K562 (cell line): ENCODE results near the gene SOBP. TPM values are rescaled to one million over a fixed set of nuclear protein-coding genes. Genes with fewer than 3 reads are reported as not detected.

Experiments used
- ATAC-seq: fragments of 200-7000 bp; cut with Tn5 transposase; 3 replicates; pipeline ENCODE4 v1.9.1; 2020; ENCODE audit warnings: moderate library complexity
- BruUV-seq: library from RNA; stranded (reverse); fragments of 400-500 nt; replicated peaks from 2 replicates; lab custom pipeline; 2021; lab: Mats Ljungman, UMichigan
- CTCF ChIA-PET: fragments of 300-600 bp; formaldehyde crosslinking; extraction: SDS; loops from one replicate; lab custom pipeline; 2021; ENCODE audit warnings: low intra/inter-chr PET ratio; lab: Yijun Ruan, JAX
- POLR2A ChIA-PET: fragments of 300-600, 350-650 bp; sonication (Branson Sonifier 250); formaldehyde crosslinking; extraction: SDS; loops from one replicate; lab custom pipeline; 2021; ENCODE audit warnings: antibody characterized with exemption, inconsistent platforms; lab: Yijun Ruan, JAX
- DNase-seq, 4 experiments: peaks; one replicate each; pipeline versions ENCODE4 v3.0.0 to v3.0.0-alpha.2; 2011 to 2018; ENCODE audit warnings: low spot score in 3 of 4, mixed read lengths in 3 of 4; ENCODE audit errors: extremely low read depth in 1 of 4
- FAIRE-seq: peaks from 2 replicates; lab custom pipeline; 2011; peaks lifted over from hg19 to GRCh38; lab: Jason Lieb, UNC
- H2AFZ ChIP-seq: 2 replicates; pipeline ENCODE4 v1.6.0; 2011; ENCODE audit warnings: low read depth, low read length, control low read depth, inconsistent platforms
- H3K27ac ChIP-seq: fragments of 200-600 bp; 3 replicates; pipeline ENCODE4 v1.8.0; 2011; ENCODE audit warnings: low read depth, mild to moderate bottlenecking, control low read depth, inconsistent platforms, low read length, moderate library complexity, mixed read lengths; ENCODE audit errors: extremely low read depth
- H3K27me3 ChIP-seq, 2 experiments: fragments of 300-600 bp in 1 of 2; 2 replicates in 1 of 2; 3 replicates in 1 of 2; pipeline versions ENCODE4 v1.6.0 to v1.8.0; 2011; ENCODE audit warnings: inconsistent platforms in 2 of 2, low read length in 2 of 2, mild to moderate bottlenecking in 1 of 2, mixed read lengths in 1 of 2, moderate library complexity in 1 of 2; ENCODE audit not compliant: control insufficient read depth in 2 of 2, insufficient read depth in 2 of 2
- H3K36me3 ChIP-seq: fragments of 300-600 bp; 3 replicates; pipeline ENCODE4 v1.8.0; 2011; ENCODE audit warnings: mild to moderate bottlenecking, low read length, inconsistent platforms; ENCODE audit not compliant: control insufficient read depth, insufficient read depth
- H3K4me1 ChIP-seq, 2 experiments: fragments of 200-600 bp in 1 of 2; replicated peaks in 1 of 2; 2 replicates in 1 of 2; 3 replicates in 1 of 2; pipeline versions ENCODE4 v1.5.1 to v1.8.0; 2011; ENCODE audit warnings: inconsistent platforms in 2 of 2, low read length in 2 of 2, mild to moderate bottlenecking in 1 of 2, mixed read lengths in 1 of 2, moderate library complexity in 1 of 2; ENCODE audit not compliant: control insufficient read depth in 2 of 2, insufficient read depth in 2 of 2
- H3K4me2 ChIP-seq: 2 replicates; pipeline ENCODE4 v1.6.1; 2011; ENCODE audit warnings: low read length, control low read depth, inconsistent platforms, mixed read lengths; ENCODE audit not compliant: insufficient read depth
- H3K4me3 ChIP-seq: fragments of 200-600 bp; sonication (generic), shearing (Covaris generic); 2 replicates; pipeline ENCODE4 v1.5.1; 2016; ENCODE audit warnings: control low read depth, inconsistent platforms
- H3K79me2 ChIP-seq: fragments of 200-600 bp; 3 replicates; pipeline ENCODE4 v1.8.0; 2011; ENCODE audit warnings: low read length, inconsistent platforms; ENCODE audit not compliant: control insufficient read depth, insufficient read depth
- H3K9ac ChIP-seq, 2 experiments: 2 replicates each; pipeline versions ENCODE4 v1.6.0 to v1.6.1; 2011; ENCODE audit warnings: low read depth in 2 of 2, low read length in 2 of 2, control low read depth in 1 of 2, inconsistent platforms in 1 of 2, mild to moderate bottlenecking in 1 of 2, mixed read lengths in 1 of 2; ENCODE audit not compliant: insufficient read depth in 1 of 2
- H3K9me1 ChIP-seq: one replicate; pipeline ENCODE4 v1.6.0; 2011; ENCODE audit warnings: inconsistent platforms, mild to moderate bottlenecking, low read length, moderate library complexity; ENCODE audit not compliant: control insufficient read depth, insufficient read depth
- H3K9me3 ChIP-seq: replicated peaks from 2 replicates; pipeline ENCODE4 v1.5.1; 2011; ENCODE audit warnings: low read depth, low read length, inconsistent platforms; ENCODE audit not compliant: control insufficient read depth, insufficient read depth
- H4K20me1 ChIP-seq: replicated peaks from 2 replicates; pipeline ENCODE4 v1.6.1; 2011; ENCODE audit warnings: low read length, inconsistent platforms, mixed read lengths; ENCODE audit not compliant: control insufficient read depth, insufficient read depth
- ARID4B ChIP-seq: sonication (generic); formaldehyde crosslinking; IDR thresholded peaks from 2 replicates; pipeline ENCODE4 v1.8.0; 2022; ENCODE audit warnings: mild to moderate bottlenecking, missing genetic modification reagents
- CBX5 ChIP-seq: IDR thresholded peaks from 2 replicates; pipeline ENCODE4 v1.6.1; 2014; ENCODE audit warnings: low read depth, borderline replicate concordance
- CSDE1 ChIP-seq, 2 experiments: fragments of 450-650 bp; IDR thresholded peaks; 2 replicates each; pipeline ENCODE4 v1.6.1; 2016; ENCODE audit warnings: mild to moderate bottlenecking in 1 of 2
- EP300 ChIP-seq: IDR thresholded peaks from 2 replicates; pipeline ENCODE4 v1.6.1; 2012; ENCODE audit warnings: low read length, improper control_type of control experiment
- FOXK1 ChIP-seq: sonication (generic); formaldehyde crosslinking; IDR thresholded peaks from 2 replicates; pipeline ENCODE4 v1.8.0; 2022; ENCODE audit warnings: missing genetic modification reagents, mild to moderate bottlenecking, borderline replicate concordance
- HMG20A ChIP-seq: fragments of 450-650 bp; formaldehyde crosslinking; conservative IDR thresholded peaks from 2 replicates; pipeline ENCODE4 v1.4.0; 2020; ENCODE audit warnings: mild to moderate bottlenecking, mixed read lengths
- HSF4 ChIP-seq: fragments of 250-450 bp; sonication (Bioruptor Pico); IDR thresholded peaks from 2 replicates; pipeline ENCODE4 v2.1.2; 2022; ENCODE audit warnings: mild to moderate bottlenecking, moderate library complexity, borderline replicate concordance
- SIRT6 ChIP-seq: IDR thresholded peaks from one replicate; pipeline ENCODE4 v1.6.1; 2012; ENCODE audit warnings: low read depth, mild to moderate bottlenecking, control low read depth, inconsistent platforms, low read length, moderate library complexity
- TFAP4 ChIP-seq: sonication (generic); formaldehyde crosslinking; IDR thresholded peaks from 2 replicates; pipeline ENCODE4 v1.8.0; 2022; ENCODE audit warnings: missing genetic modification reagents, mild to moderate bottlenecking, moderate library complexity, borderline replicate concordance
- ZKSCAN3 ChIP-seq: fragments of 250-450 bp; sonication (Bioruptor Pico); IDR thresholded peaks from 2 replicates; pipeline ENCODE4 v1.4.0; 2020
- ZNF408 ChIP-seq: fragments of 250-450 bp; sonication (Bioruptor Pico); IDR thresholded peaks from 2 replicates; pipeline ENCODE4 v1.4.0; 2020; ENCODE audit warnings: low read depth, mild to moderate bottlenecking, moderate library complexity
- ZNF655 ChIP-seq: fragments of 250-450 bp; sonication (Bioruptor Pico); IDR thresholded peaks from 2 replicates; pipeline ENCODE4 v1.5.0; 2021
- WGBS: fragments of 100-300 bp; shearing (Covaris generic); methylation state at CpG from one replicate; pipeline ENCODE4 v1.1.6; 2016; ENCODE audit warnings: low coverage, mixed read lengths; ENCODE audit not compliant: insufficient coverage; ENCODE audit errors: missing lambda C conversion rate; 5-methylcytosine and 5-hydroxymethylcytosine counted together
- in situ Hi-C: fragments of 300-500 bp; cut with MboI; formaldehyde crosslinking; loops from 4 replicates; pipeline ENCODE4 v1.15.0; 2018; ENCODE audit warnings: inconsistent platforms, mixed read lengths
- intact Hi-C: fragments of 100-400 bp; cut with micrococcal nuclease; formaldehyde crosslinking; loops from 2 replicates; pipeline ENCODE4 v1.14.2; 2022
- polyA plus RNA-seq, 8 experiments: library from polyadenylated mRNA; depleted of rRNA in 4 of 8; stranded (reverse) in 5 of 8; unstranded in 3 of 8; fragments of >200 nt; fragmentation: Nextera tagmentation in 2 of 8; fragmentation: Illumina TruSeq in 1 of 8; extraction: Ambion mirVana in 2 of 8; extraction: Trizol in 1 of 8; gene quantifications; 2 replicates each; pipeline versions ENCODE4 v1.2.1 to v1.2.3, GENCODE V29; 2011 to 2014; ENCODE audit warnings: inconsistent platforms in 1 of 8, missing spikeins in 1 of 8
- total RNA-seq, 7 experiments: library from RNA; depleted of rRNA in 6 of 7; stranded (reverse); fragments of >200 nt in 6 of 7; fragmentation: Illumina TruSeq in 2 of 7; extraction: Trizol in 2 of 7; gene quantifications; 2 replicates each; pipeline versions ENCODE4 v1.2.1 to v1.2.3, GENCODE V29; 2011 to 2021; ENCODE audit warnings: low replicate concordance in 1 of 7

The SOBP gene
- total and polyA plus RNA-seq, 9 of the 15 experiments (the other 6 are each of a cell fraction or from before 2014, with no cell fraction given) = 0.16 TPM; not detected in 8

- no peak for FAIRE-seq
- Histone ChIP-seq H4K20me1 (no peaks in the 10 kb centered on the region), H2AFZ (no peak overlapping the region), H3K4me2 (no peak overlapping the region), H3K27ac (no peak overlapping the region), H3K9me1 (no peaks in the 10 kb centered on the region), H3K9me3 (no peaks in the 10 kb centered on the region), H3K36me3 (no peaks in the 10 kb centered on the region), H3K9ac (no peak overlapping the region), H3K27me3 (peaks cover 15 to 16% of the 10 kb centered on the region in 2 experiments; a peak in 4 of 5 replicates), H3K79me2 (no peaks in the 10 kb centered on the region), H3K4me1 (peaks cover 0 to 10% of the 10 kb centered on the region in 2 experiments; a peak in 4 of 5 replicates), H3K4me3 (no peak overlapping the region)
- TF ChIP-seq HMG20A (CRISPR knock-in tag) = no peak
- TF ChIP-seq TFAP4 (CRISPR knock-in tag) = no peak
- TF ChIP-seq CBX5 = no peak
- TF ChIP-seq FOXK1 = no peak
- no peak for TF ChIP-seq SIRT6
- no peak for TF ChIP-seq ZNF655
- TF ChIP-seq EP300 = no peak
- TF ChIP-seq HSF4 = no peak
- no peak for TF ChIP-seq ARID4B (CRISPR knock-in tag)
- TF ChIP-seq ZNF408 (CRISPR knock-in tag) = no peak
- TF ChIP-seq ZKSCAN3 (CRISPR knock-in tag) = no peak
- TF ChIP-seq CSDE1 (IDR thresholded peaks at IDR 0.05) = no peak
- in situ Hi-C loops = no loop called here
- ATAC-seq = no peak
- CTCF ChIA-PET = interaction anchor here (0.6 kb wide), 1 partner anchor 33 kb away, joined by 3 read pairs; no protein-coding TSS in a partner anchor
- POLR2A ChIA-PET = no interaction called here
- no TSS peak for BruUV-seq
- 0% methylated on average over 2 of the region's 2 CpGs for WGBS
- intact Hi-C loops = no loop called here
- DNase-seq = no peak
Measured at GRCh38 chr6:107543088-107543487, 53.2 kb downstream of the SOBP start.
